HepG2 (cell line): ENCODE results near the gene SKIDA1. TPM values are rescaled to one million over a fixed set of nuclear protein-coding genes. Genes with fewer than 3 reads are reported as not detected.

ENCODE experiments used
- ATAD3A ChIP-seq: sonication (generic); formaldehyde crosslinking; IDR thresholded peaks from 2 replicates; pipeline ENCODE4 v1.4.0; 2020; ENCODE audit warnings: missing genetic modification reagents
- ATF1 ChIP-seq: IDR thresholded peaks from 2 replicates; pipeline ENCODE4 v1.6.1; 2016; ENCODE audit warnings: mild to moderate bottlenecking, control low read depth
- BCL6 ChIP-seq: IDR thresholded peaks from 2 replicates; pipeline ENCODE4 v1.6.1; 2016; ENCODE audit warnings: missing genetic modification reagents, missing compliant biosample characterization
- E2F2 ChIP-seq: sonication (generic); formaldehyde crosslinking; IDR thresholded peaks from 2 replicates; pipeline ENCODE4 v1.4.0; 2020; ENCODE audit warnings: missing genetic modification reagents, borderline replicate concordance
- GPN1 ChIP-seq: sonication (generic); formaldehyde crosslinking; IDR thresholded peaks from 2 replicates; pipeline ENCODE4 v1.5.1; 2020; ENCODE audit warnings: missing genetic modification reagents, borderline replicate concordance
- HDAC1 ChIP-seq: sonication (generic); formaldehyde crosslinking; IDR thresholded peaks from 2 replicates; pipeline ENCODE4 v1.5.1; 2020; ENCODE audit warnings: mild to moderate bottlenecking, missing genetic modification reagents
- HES4 ChIP-seq: sonication (generic); formaldehyde crosslinking; IDR thresholded peaks from 2 replicates; pipeline ENCODE4 v1.9.0; 2021; ENCODE audit warnings: mild to moderate bottlenecking, missing genetic modification reagents, borderline replicate concordance
- HNRNPUL1 ChIP-seq: fragments of 200-400 bp; formaldehyde crosslinking; IDR thresholded peaks from 2 replicates; pipeline ENCODE4 v1.6.1; 2017; ENCODE audit warnings: low read depth, mild to moderate bottlenecking, low read length, moderate library complexity
- KAT7 ChIP-seq: IDR thresholded peaks from 2 replicates; pipeline ENCODE4 v1.6.1; 2018; ENCODE audit warnings: borderline replicate concordance, missing compliant biosample characterization
- KLF9 ChIP-seq: IDR thresholded peaks from 2 replicates; pipeline ENCODE4 v1.6.1; 2016; ENCODE audit warnings: low read depth
- MXD1 ChIP-seq: sonication (generic); formaldehyde crosslinking; IDR thresholded peaks from 2 replicates; pipeline ENCODE4 v1.4.0; 2020; ENCODE audit warnings: mild to moderate bottlenecking, missing genetic modification reagents
- PHB2 ChIP-seq: fragments of 450-650 bp; IDR thresholded peaks from 2 replicates; pipeline ENCODE4 v1.6.1; 2018; ENCODE audit not compliant: partially characterized antibody
- POLR2AphosphoS5 ChIP-seq: IDR thresholded peaks from 2 replicates; pipeline ENCODE4 v1.6.1; 2012; ENCODE audit warnings: low read depth, low read length
- SMAD1 ChIP-seq: sonication (generic); formaldehyde crosslinking; IDR thresholded peaks from 2 replicates; pipeline ENCODE4 v1.4.0; 2020; ENCODE audit warnings: missing genetic modification reagents, low read depth, mild to moderate bottlenecking, borderline replicate concordance
- SNAPC2 ChIP-seq: sonication (generic); formaldehyde crosslinking; IDR thresholded peaks from 2 replicates; pipeline ENCODE4 v1.8.1; 2022; ENCODE audit warnings: mild to moderate bottlenecking, missing genetic modification reagents
- YY1 ChIP-seq: IDR thresholded peaks from 2 replicates; pipeline ENCODE4 v1.6.1; 2011; ENCODE audit warnings: low read length, low read depth, moderate library complexity, mild to moderate bottlenecking; ENCODE audit not compliant: insufficient read depth, insufficient replicate concordance
- ZMYM2 ChIP-seq: sonication (generic); formaldehyde crosslinking; IDR thresholded peaks from 2 replicates; pipeline ENCODE4 v1.8.0; 2022; ENCODE audit warnings: mild to moderate bottlenecking, missing genetic modification reagents
- ZNF33A ChIP-seq: sonication (generic); formaldehyde crosslinking; IDR thresholded peaks from 2 replicates; pipeline ENCODE4 v1.5.1; 2020; ENCODE audit warnings: missing genetic modification reagents, mild to moderate bottlenecking, moderate library complexity, borderline replicate concordance
- ZNF510 ChIP-seq: sonication (generic); formaldehyde crosslinking; IDR thresholded peaks from 2 replicates; pipeline ENCODE4 v1.4.0; 2020; ENCODE audit warnings: low read depth, mild to moderate bottlenecking, missing genetic modification reagents
- ZNF674 ChIP-seq: sonication (generic); formaldehyde crosslinking; IDR thresholded peaks from 2 replicates; pipeline ENCODE4 v1.5.0; 2020; ENCODE audit warnings: low read depth, mild to moderate bottlenecking, missing genetic modification reagents
- ZNF766 ChIP-seq: sonication (generic); formaldehyde crosslinking; IDR thresholded peaks from 2 replicates; pipeline ENCODE4 v1.5.0; 2020; ENCODE audit warnings: missing genetic modification reagents, borderline replicate concordance
- polyA plus RNA-seq, 8 experiments: library from polyadenylated mRNA; depleted of rRNA in 3 of 8; stranded (reverse) in 7 of 8; unstranded in 1 of 8; fragments of >200 nt; fragmentation: Illumina TruSeq in 4 of 8; extraction: Trizol in 4 of 8; gene quantifications; 2 replicates each; pipeline versions ENCODE4 v1.2.1 to v1.2.3, GENCODE V29; 2011 to 2016; ENCODE audit warnings: low read depth in 4 of 8, missing spikeins in 1 of 8, mixed read lengths in 1 of 8; ENCODE audit not compliant: insufficient read depth in 1 of 8
- total RNA-seq, 5 experiments: library from RNA; depleted of rRNA; stranded (reverse); fragments of >200 nt; fragmentation: Illumina TruSeq; extraction: Trizol; gene quantifications; 2 replicates each; pipeline ENCODE4 v1.2.3, GENCODE V29; 2016; ENCODE audit warnings: low read depth in 1 of 5
- TF ChIP-seq, protein P1 (sequence below): sonication (generic); formaldehyde crosslinking; IDR thresholded peaks from 2 replicates; pipeline ENCODE4 v1.9.0; 2021; ENCODE audit warnings: mild to moderate bottlenecking, missing genetic modification reagents

The SKIDA1 gene
- total and polyA plus RNA-seq, 2 of the 13 experiments (the other 11 are each of a cell fraction or from before 2014, with no cell fraction given) = 0.73 to 1.5 TPM

GRCh38 chr10:21525367-21526187, at the start of gene SKIDA1 (continued):
- TF ChIP-seq, protein P1, sequence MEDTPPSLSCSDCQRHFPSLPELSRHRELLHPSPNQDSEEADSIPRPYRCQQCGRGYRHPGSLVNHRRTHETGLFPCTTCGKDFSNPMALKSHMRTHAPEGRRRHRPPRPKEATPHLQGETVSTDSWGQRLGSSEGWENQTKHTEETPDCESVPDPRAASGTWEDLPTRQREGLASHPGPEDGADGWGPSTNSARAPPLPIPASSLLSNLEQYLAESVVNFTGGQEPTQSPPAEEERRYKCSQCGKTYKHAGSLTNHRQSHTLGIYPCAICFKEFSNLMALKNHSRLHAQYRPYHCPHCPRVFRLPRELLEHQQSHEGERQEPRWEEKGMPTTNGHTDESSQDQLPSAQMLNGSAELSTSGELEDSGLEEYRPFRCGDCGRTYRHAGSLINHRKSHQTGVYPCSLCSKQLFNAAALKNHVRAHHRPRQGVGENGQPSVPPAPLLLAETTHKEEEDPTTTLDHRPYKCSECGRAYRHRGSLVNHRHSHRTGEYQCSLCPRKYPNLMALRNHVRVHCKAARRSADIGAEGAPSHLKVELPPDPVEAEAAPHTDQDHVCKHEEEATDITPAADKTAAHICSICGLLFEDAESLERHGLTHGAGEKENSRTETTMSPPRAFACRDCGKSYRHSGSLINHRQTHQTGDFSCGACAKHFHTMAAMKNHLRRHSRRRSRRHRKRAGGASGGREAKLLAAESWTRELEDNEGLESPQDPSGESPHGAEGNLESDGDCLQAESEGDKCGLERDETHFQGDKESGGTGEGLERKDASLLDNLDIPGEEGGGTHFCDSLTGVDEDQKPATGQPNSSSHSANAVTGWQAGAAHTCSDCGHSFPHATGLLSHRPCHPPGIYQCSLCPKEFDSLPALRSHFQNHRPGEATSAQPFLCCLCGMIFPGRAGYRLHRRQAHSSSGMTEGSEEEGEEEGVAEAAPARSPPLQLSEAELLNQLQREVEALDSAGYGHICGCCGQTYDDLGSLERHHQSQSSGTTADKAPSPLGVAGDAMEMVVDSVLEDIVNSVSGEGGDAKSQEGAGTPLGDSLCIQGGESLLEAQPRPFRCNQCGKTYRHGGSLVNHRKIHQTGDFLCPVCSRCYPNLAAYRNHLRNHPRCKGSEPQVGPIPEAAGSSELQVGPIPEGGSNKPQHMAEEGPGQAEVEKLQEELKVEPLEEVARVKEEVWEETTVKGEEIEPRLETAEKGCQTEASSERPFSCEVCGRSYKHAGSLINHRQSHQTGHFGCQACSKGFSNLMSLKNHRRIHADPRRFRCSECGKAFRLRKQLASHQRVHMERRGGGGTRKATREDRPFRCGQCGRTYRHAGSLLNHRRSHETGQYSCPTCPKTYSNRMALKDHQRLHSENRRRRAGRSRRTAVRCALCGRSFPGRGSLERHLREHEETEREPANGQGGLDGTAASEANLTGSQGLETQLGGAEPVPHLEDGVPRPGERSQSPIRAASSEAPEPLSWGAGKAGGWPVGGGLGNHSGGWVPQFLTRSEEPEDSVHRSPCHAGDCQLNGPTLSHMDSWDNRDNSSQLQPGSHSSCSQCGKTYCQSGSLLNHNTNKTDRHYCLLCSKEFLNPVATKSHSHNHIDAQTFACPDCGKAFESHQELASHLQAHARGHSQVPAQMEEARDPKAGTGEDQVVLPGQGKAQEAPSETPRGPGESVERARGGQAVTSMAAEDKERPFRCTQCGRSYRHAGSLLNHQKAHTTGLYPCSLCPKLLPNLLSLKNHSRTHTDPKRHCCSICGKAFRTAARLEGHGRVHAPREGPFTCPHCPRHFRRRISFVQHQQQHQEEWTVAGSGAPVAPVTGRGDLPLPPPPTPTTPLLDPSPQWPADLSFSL (CRISPR knock-in tag) = no peak; the same call in 1 of the 2 replicates
- TF ChIP-seq E2F2 (CRISPR knock-in tag) (peak; percentile 25; the same call in 1 of the 2 replicates), YY1 (peak; percentile 83), MXD1 (CRISPR knock-in tag) (peak; percentile 85), ZNF33A (0 out of 2 replicates have a peak, but pooled peaks have one; percentile 43), HNRNPUL1 (0 out of 2 replicates have a peak, but pooled peaks have one; percentile 17), KLF9 (no peak), ZNF510 (CRISPR knock-in tag) (peak; percentile 85), GPN1 (CRISPR knock-in tag) (no peak), ZMYM2 (peak; percentile 61; the same call in 1 of the 2 replicates), ATF1 (CRISPR knock-in tag) (no peak), POLR2AphosphoS5 (peak; percentile 77), PHB2 (no peak), ATAD3A (CRISPR knock-in tag) (no peak), SMAD1 (no peak), HES4 (CRISPR knock-in tag) (peak; percentile 82), ZNF766 (no peak; the same call in 1 of the 2 replicates), BCL6 (CRISPR knock-in tag) (peak; percentile 74), SNAPC2 (CRISPR knock-in tag) (peak; percentile 64; the same call in 1 of the 2 replicates), ZNF674 (CRISPR knock-in tag) (peak; percentile 73; the same call in 1 of the 2 replicates), HDAC1 (peak; percentile 59; the same call in 1 of the 2 replicates), KAT7 (CRISPR knock-in tag) (peak; percentile 84; the same call in 1 of the 2 replicates)
